AG04449 (cell line): ENCODE results near the gene TXNDC5.
"Not testable (repeated sequence)": the region's sequence is repeated elsewhere in the genome, so short reads cannot be mapped to it uniquely, and the experiment has no call there.

Experiments
- CTCF ChIA-PET: fragments of 350-600 bp; formaldehyde crosslinking; extraction: SDS; loops from one replicate; lab custom pipeline; 2021; ENCODE audit warnings: antibody characterized with exemption; lab: Yijun Ruan, JAX
- POLR2A ChIA-PET: fragments of 400-600, 350-600 bp; formaldehyde crosslinking; extraction: SDS; loops from one replicate; lab custom pipeline; 2020; ENCODE audit warnings: antibody characterized with exemption, inconsistent platforms; lab: Yijun Ruan, JAX
- DNase-seq: peaks from one replicate; pipeline ENCODE4 v3.0.0-alpha.2; 2010; ENCODE audit warnings: low read depth, low spot score
- H3K4me3 ChIP-seq: 2 replicates; pipeline ENCODE4 v1.5.1; 2011; ENCODE audit warnings: low read depth, mild to moderate bottlenecking, control low read depth, low read length
- TF ChIP-seq, protein P1 (sequence below): IDR thresholded peaks from one replicate; pipeline ENCODE4 v1.5.1; 2011; ENCODE audit warnings: mild to moderate bottlenecking, moderate library complexity, low read length, control low read depth, inconsistent platforms; ENCODE audit not compliant: insufficient read depth; ENCODE audit errors: missing control alignments

Gene TXNDC5

DNA sequence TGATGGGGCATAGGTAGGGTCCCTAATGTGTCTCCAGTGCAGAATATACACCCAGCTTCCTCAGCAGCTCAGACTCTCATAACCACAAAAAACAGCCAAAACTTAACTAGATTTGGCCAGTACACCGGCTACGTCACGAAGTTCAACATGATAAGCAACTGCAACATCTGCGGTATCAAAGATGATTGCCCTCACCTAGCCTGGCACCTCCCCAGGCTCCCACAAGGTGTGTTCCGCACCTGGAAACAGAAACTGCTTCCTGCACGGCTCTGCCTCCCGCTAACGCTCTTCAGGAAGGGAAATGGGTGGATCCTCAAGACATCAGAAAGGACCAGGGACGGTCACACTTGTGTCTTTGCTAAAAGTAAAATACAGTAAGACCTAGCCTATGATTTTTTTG is 9.5 kb downstream of the TXNDC5 start:
- CTCF ChIA-PET = no interaction called here
- TF ChIP-seq, protein P1, sequence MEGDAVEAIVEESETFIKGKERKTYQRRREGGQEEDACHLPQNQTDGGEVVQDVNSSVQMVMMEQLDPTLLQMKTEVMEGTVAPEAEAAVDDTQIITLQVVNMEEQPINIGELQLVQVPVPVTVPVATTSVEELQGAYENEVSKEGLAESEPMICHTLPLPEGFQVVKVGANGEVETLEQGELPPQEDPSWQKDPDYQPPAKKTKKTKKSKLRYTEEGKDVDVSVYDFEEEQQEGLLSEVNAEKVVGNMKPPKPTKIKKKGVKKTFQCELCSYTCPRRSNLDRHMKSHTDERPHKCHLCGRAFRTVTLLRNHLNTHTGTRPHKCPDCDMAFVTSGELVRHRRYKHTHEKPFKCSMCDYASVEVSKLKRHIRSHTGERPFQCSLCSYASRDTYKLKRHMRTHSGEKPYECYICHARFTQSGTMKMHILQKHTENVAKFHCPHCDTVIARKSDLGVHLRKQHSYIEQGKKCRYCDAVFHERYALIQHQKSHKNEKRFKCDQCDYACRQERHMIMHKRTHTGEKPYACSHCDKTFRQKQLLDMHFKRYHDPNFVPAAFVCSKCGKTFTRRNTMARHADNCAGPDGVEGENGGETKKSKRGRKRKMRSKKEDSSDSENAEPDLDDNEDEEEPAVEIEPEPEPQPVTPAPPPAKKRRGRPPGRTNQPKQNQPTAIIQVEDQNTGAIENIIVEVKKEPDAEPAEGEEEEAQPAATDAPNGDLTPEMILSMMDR = no peak
- H3K4me3 ChIP-seq = no peak overlapping the region
- no peak for DNase-seq
- POLR2A ChIA-PET = no interaction called here

DNA sequence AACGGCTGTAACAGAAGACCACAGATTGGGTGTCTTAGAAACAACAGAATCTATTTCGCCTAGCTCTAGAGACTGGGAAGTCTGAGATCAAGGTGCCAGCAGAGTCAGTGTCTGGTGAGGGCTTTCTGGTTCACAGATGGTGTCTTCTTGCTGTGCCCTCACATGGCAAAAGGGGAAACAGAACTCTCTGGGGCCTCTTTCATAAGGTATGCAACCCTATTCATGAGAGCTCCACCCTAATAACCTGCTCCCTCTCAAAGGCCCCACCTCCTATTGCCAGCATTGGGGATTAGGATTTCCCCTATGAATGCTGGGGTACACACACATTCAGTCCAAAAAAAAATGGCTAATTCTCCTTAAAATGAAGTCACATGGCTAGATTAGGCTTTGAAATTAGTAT is 10.0 kb downstream of the TXNDC5 start:
- H3K4me3 ChIP-seq = no peak overlapping the region
- CTCF ChIA-PET = no interaction called here
- POLR2A ChIA-PET = no interaction called here
- DNase-seq = no peak
- TF ChIP-seq, protein P1 = no peak

DNA sequence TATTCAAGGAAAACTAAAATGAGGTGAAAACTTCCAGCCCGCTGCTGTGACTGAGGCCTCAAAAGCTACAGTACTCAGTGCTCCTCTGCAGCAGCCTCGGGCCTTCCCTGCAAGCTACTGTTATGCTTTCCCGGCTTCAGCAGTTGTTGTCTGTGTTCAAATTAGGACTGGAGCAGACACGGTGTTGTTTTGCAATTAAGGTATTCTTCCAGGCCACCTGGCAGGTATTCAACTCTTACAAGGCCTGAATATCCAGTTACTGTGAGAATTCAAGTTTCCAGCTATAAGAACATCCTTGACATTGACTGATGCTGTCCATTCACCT is 10.7 kb downstream of the TXNDC5 start:
- no peak overlapping the region for H3K4me3 ChIP-seq
- no peak for DNase-seq
- ChIA-PET CTCF (interaction anchor here (1.3 kb wide), 1 partner anchor 159 kb away, joined by 6 read pairs; no protein-coding TSS in a partner anchor), POLR2A (no interaction called here)
- TF ChIP-seq, protein P1 = no peak

DNA sequence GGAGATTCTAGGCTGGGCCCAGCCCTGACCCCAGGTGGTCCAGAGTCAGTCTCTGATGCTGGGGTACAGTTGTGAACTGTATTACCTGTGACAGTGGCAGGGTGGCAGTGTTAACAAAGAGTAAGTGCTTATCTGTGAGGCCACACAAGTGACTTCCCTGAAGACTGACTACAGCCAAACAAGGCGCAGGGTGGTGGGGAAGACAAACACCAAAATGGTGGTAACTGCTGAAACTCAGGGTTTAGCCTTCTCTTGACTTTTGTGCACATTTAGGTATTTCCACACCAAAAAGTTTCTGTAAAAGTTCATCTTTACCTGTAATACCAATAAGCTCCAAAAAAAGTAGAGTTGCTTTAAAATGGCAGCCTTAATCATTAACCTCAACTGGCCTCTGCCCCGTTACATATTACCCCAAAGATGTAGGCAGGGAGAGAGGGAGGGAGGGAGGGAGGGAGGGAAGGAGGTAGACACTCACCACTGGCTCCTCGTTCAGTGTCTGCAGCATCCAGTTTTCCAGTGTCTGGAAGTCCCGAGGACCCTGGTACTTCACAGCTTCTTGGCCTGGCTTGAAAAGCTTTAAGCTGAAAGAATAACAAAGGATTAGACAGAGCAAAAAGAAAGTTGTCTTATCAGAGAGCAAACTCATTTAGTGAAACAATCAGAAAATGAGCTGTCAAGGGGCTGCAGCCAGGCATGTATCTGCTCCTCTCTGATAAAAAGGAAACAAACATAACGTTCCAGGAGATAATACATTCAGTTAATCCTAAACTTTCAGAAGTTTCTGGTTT is 11.3 kb downstream of the TXNDC5 start:
- no peak overlapping the region for H3K4me3 ChIP-seq
- POLR2A ChIA-PET = no interaction called here
- no peak for DNase-seq
- CTCF ChIA-PET = interaction anchor here (1.3 kb wide), 1 partner anchor 160 kb away, joined by 6 read pairs; no protein-coding TSS in a partner anchor
- TF ChIP-seq, protein P1 = no peak

DNA sequence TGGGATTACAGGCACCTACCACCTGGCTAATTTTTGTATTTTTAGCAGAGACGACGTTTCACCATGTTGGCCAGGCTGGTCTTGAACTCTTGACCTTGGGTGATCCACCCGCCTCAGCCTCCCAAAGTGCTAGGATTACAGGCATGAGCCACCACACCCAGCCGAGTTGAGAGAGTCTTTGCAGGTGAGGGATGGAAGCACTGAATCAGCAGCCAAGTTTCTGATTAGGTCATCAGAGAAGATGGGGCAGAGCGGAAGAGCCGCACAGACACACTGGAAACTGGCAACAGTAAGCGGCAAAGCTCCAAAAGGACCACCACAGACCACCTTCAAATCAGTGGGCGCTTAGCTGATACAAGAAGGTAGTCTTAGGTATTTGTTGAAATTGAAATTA is 12.4 kb downstream of the TXNDC5 start:
- POLR2A ChIA-PET, DNase-seq: not testable (repeated sequence)

DNA sequence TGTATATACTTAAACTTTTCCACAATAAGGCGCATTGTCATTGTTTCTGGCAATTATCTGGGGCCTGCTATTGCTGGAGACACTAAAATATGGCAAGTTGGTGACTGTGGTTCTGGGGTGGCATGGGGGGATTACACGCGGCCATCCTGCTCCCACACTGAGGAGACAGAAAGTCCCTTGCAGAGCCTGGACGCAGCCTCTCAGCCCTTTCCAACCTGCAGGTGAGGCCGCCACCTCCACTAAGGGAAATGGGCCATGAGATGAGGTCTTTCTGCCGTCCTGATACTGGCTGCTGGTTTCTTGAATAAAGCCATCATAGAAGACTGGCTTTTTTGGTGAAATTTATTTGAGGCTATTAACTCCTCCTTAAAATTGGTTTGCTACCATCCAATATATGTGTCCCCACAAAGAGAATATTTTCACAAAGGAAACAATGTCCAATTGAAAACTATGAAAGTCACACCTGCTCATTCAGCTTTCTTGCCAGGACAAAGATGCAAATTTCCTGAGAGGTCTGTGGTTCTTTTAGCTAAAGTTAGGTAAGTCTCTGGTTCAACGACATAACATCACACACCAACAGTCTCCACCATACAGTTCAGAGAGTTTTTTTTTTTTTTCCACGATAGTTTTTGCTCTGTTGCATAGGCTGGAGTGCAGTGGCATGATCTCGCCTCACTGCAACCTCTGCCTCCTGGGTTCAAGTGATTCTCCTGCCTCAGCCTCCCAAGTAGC is 13.0 kb downstream of the TXNDC5 start:
- no peak for DNase-seq
- TF ChIP-seq, protein P1 = no peak

More for the DNA sequence above, 12.4 kb downstream of the TXNDC5 start:
- CTCF ChIA-PET, H3K4me3 ChIP-seq: not testable (repeated sequence)

More for the DNA sequence above, 13.0 kb downstream of the TXNDC5 start:
- H3K4me3 ChIP-seq = no peak overlapping the region
- CTCF ChIA-PET = no interaction called here
- POLR2A ChIA-PET = no interaction called here
